ENCODE measurements around the gene RNF152. TPM values are rescaled to one million over a fixed set of nuclear protein-coding genes. Genes with fewer than 3 reads are reported as not detected.
A peak's percentile ranks its signal among the peaks of the same experiment; 100 is the strongest.

Gene RNF152
- polyA plus RNA-seq, 1 of the 3 experiments (the other 2 are of a cell fraction), result 6.6 TPM

DNA sequence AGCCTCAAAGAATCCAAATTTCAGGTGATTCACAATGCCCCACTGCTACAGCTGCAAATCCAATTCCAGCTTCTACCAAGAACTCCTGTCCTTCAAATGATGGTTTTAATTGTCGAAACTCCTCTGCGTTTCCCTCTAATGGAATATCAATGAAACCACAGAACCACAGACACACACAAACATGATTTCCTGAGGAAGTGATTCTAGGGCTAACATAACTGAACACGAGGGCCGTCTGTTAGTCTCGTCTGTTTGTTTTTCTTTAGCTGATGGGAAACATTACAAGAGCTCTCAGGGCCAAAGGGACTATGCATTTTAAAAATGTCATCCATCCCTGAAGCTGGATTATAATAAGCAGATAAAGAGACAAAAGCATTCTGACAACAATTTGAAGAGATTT lies 59.4 kb downstream of the RNF152 start (continued):
- TF ChIP-seq GABPA (IDR thresholded peaks at IDR 0.05; ENCODE audit: low read depth), result peak; percentile 35; the same call in 1 of the 2 replicates
- TF ChIP-seq, protein P1, sequence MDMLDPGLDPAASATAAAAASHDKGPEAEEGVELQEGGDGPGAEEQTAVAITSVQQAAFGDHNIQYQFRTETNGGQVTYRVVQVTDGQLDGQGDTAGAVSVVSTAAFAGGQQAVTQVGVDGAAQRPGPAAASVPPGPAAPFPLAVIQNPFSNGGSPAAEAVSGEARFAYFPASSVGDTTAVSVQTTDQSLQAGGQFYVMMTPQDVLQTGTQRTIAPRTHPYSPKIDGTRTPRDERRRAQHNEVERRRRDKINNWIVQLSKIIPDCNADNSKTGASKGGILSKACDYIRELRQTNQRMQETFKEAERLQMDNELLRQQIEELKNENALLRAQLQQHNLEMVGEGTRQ (IDR thresholded peaks at IDR 0.05; ENCODE audit: borderline replicate concordance, low read depth, low read length), result no peak
- TF ChIP-seq MEF2A (IDR thresholded peaks at IDR 0.05; ENCODE audit: borderline replicate concordance, low read depth), result no peak
- no peak for TF ChIP-seq TAF1 (IDR thresholded peaks at IDR 0.05; ENCODE audit: borderline replicate concordance, low read depth, low read length)
- TF ChIP-seq NFIC (IDR thresholded peaks at IDR 0.05; ENCODE audit: borderline replicate concordance), result peak; percentile 38; the same call in 1 of the 2 replicates
- TF ChIP-seq, protein P2, sequence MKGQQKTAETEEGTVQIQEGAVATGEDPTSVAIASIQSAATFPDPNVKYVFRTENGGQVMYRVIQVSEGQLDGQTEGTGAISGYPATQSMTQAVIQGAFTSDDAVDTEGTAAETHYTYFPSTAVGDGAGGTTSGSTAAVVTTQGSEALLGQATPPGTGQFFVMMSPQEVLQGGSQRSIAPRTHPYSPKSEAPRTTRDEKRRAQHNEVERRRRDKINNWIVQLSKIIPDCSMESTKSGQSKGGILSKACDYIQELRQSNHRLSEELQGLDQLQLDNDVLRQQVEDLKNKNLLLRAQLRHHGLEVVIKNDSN (IDR thresholded peaks at IDR 0.05; ENCODE audit: borderline replicate concordance, low read depth), result no peak
- TF ChIP-seq FOSL2 (IDR thresholded peaks at IDR 0.05; ENCODE audit: borderline replicate concordance, low read depth), result no peak
- peak; percentile 55; the same call in 1 of the 2 replicates for TF ChIP-seq TEAD4 (IDR thresholded peaks at IDR 0.05; ENCODE audit: borderline replicate concordance, insufficient read depth)

DNA sequence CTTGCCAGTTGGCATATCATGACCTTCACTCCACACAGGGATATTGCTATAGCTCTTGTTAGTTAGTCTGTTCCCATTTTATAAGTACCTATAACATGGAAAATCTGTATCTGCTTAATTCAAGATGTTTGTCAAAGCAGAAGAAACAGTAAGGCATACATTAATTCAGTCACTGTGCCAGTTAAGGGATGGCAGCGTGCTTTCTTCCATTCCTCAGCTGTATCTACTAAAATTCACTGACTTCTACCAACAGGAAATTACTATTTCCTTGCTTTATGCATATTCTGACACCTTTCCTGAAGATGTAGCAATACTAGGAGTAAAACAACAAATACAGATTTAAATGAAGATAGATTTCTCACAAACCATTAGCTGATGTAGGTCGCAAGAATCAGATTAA lies 59.9 kb downstream of the RNF152 start:
- H3K4me1 ChIP-seq (ENCODE audit: control insufficient read depth in 1 of 2, insufficient read depth in 2 of 2, low read depth in 1 of 2, low read length in 1 of 2), result peaks cover 20 to 26% of the 10 kb centered on the region in 2 experiments
- peaks cover 5% of the 10 kb centered on the region; the same call in 1 of the 2 replicates for H3K9me3 ChIP-seq
- H3K36me3 ChIP-seq (replicated peaks in 1 of 2; ENCODE audit: control insufficient read depth in 1 of 2, insufficient read depth in 2 of 2, low read length in 1 of 2), result peaks cover 4 to 20% of the 10 kb centered on the region in 2 experiments
- TF ChIP-seq TCF12 (IDR thresholded peaks at IDR 0.05) (no peak), MEF2A (IDR thresholded peaks at IDR 0.05; ENCODE audit: borderline replicate concordance, low read depth) (no peak), ELF1 (IDR thresholded peaks at IDR 0.05) (no peak), FOSL2 (IDR thresholded peaks at IDR 0.05; ENCODE audit: borderline replicate concordance, low read depth) (no peak), EZH2phosphoT487 (IDR thresholded peaks at IDR 0.05; ENCODE audit: borderline replicate concordance, low read depth) (no peak), MXI1 (IDR thresholded peaks at IDR 0.05; ENCODE audit: low read depth, low read length) (no peak)
- H3K4me2 ChIP-seq, result peak overlapping the region; percentile 45
- H3K27ac ChIP-seq (ENCODE audit: low read depth in 2 of 2, low read length in 1 of 2), result peak overlapping the region; percentile 94
- H3F3A ChIP-seq (replicated peaks; ENCODE audit: insufficient read depth), result peaks cover 32% of the 10 kb centered on the region
- DNase-seq, result no peak
- no peaks in the 10 kb centered on the region for H3K9me2 ChIP-seq
- peak overlapping the region; percentile 14; the same call in 1 of the 2 replicates for H3K9ac ChIP-seq
- H3K79me2 ChIP-seq (ENCODE audit: insufficient read depth), result peaks cover 91% of the 10 kb centered on the region
- no peaks in the 10 kb centered on the region for H3K27me3 ChIP-seq (ENCODE audit: insufficient read depth)
- no peak overlapping the region for H2AFZ ChIP-seq (ENCODE audit: low read depth)
- 71% methylated on average over 2 of the region's 2 CpGs for WGBS (ENCODE audit: low lambda C conversion rate)
- H4K20me1 ChIP-seq (ENCODE audit: insufficient read depth), result peaks cover 7% of the 10 kb centered on the region; the same call in 1 of the 2 replicates
- H3K4me3 ChIP-seq (ENCODE audit: low read depth in 2 of 2, low read length in 1 of 2), result peak overlapping the region in 1 of 2 experiments; percentile 8; a peak in 1 of 4 replicates
- ChIA-PET CTCF (interaction anchor here (1.0 to 1.7 kb wide), 4 partner anchors 22 to 197 kb away, joined by 3 to 5 read pairs (median 4); no protein-coding TSS in a partner anchor), POLR2A (interaction anchor here (1.0 kb wide), 1 partner anchor 196 kb away, joined by 3 read pairs; no protein-coding TSS in a partner anchor)

DNA sequence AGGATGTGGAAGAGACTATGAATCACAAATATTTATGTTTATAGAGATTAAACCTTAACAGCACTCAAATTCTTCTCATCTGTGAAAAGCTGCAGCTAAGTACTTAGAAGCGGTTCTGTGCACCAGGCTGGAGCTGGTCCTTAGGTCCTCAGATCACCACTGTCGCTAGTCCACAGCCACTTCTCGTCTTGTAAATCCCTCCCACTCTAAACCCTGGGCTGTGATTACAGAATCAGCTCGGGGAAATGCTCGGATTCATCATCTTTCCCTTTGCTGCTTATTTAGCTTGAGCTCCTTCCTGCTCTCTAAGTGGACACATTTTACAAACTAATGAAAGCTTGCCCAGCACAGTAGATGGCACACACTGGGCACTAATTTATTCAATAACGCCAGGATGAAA lies 61.7 kb downstream of the RNF152 start:
- H3K4me3 ChIP-seq (ENCODE audit: low read depth in 2 of 2, low read length in 1 of 2), result no peak overlapping the region
- H3K27me3 ChIP-seq (ENCODE audit: insufficient read depth), result no peaks in the 10 kb centered on the region
- WGBS (ENCODE audit: low lambda C conversion rate), result 66% methylated on average over 6 of the region's 6 CpGs
- no peak overlapping the region for H3K9ac ChIP-seq
- no peak overlapping the region for H2AFZ ChIP-seq (ENCODE audit: low read depth)
- peaks cover 8% of the 10 kb centered on the region for H4K20me1 ChIP-seq (ENCODE audit: insufficient read depth)
- H3K4me2 ChIP-seq, result peak overlapping the region; percentile 67
- POLR2A ChIA-PET, result interaction anchor here (0.7 to 0.8 kb wide), 2 partner anchors 24 to 63 kb away, joined by 3 read pairs; no protein-coding TSS in a partner anchor
- peak overlapping the region; percentile 24 to 60 for H3K27ac ChIP-seq (ENCODE audit: low read depth in 2 of 2, low read length in 1 of 2)
- CTCF ChIA-PET, result interaction anchor here (1.1 to 1.3 kb wide), 4 partner anchors 24 to 249 kb away, joined by 3 to 4 read pairs (median 4); no protein-coding TSS in a partner anchor
- peaks cover 20 to 26% of the 10 kb centered on the region in 2 experiments for H3K4me1 ChIP-seq (ENCODE audit: control insufficient read depth in 1 of 2, insufficient read depth in 2 of 2, low read depth in 1 of 2, low read length in 1 of 2)
- peaks cover 0 to 12% of the 10 kb centered on the region in 2 experiments for H3K36me3 ChIP-seq (replicated peaks in 1 of 2; ENCODE audit: control insufficient read depth in 1 of 2, insufficient read depth in 2 of 2, low read length in 1 of 2)
- H3F3A ChIP-seq (replicated peaks; ENCODE audit: insufficient read depth), result peaks cover 28% of the 10 kb centered on the region
- peaks cover 90% of the 10 kb centered on the region for H3K79me2 ChIP-seq (ENCODE audit: insufficient read depth)
- peak; percentile 24 for DNase-seq
- peaks cover 5% of the 10 kb centered on the region; the same call in 1 of the 2 replicates for H3K9me3 ChIP-seq
- no peaks in the 10 kb centered on the region for H3K9me2 ChIP-seq
- TF ChIP-seq SMC3 (IDR thresholded peaks at IDR 0.05; ENCODE audit: low read depth, low read length) (no peak), FOXM1 (IDR thresholded peaks at IDR 0.05; ENCODE audit: low read depth) (no peak), CHD2 (IDR thresholded peaks at IDR 0.05; ENCODE audit: low read length, partially characterized antibody) (no peak), TAF1 (IDR thresholded peaks at IDR 0.05; ENCODE audit: borderline replicate concordance, low read depth, low read length) (no peak), RFX5 (IDR thresholded peaks at IDR 0.05; ENCODE audit: low read length) (no peak)
- TF ChIP-seq, protein P3, sequence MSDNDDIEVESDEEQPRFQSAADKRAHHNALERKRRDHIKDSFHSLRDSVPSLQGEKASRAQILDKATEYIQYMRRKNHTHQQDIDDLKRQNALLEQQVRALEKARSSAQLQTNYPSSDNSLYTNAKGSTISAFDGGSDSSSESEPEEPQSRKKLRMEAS (IDR thresholded peaks at IDR 0.05; ENCODE audit: low read depth), result no peak
- TF ChIP-seq, protein P1 (IDR thresholded peaks at IDR 0.05; ENCODE audit: borderline replicate concordance, low read depth, low read length), result no peak
- TF ChIP-seq, protein P4, sequence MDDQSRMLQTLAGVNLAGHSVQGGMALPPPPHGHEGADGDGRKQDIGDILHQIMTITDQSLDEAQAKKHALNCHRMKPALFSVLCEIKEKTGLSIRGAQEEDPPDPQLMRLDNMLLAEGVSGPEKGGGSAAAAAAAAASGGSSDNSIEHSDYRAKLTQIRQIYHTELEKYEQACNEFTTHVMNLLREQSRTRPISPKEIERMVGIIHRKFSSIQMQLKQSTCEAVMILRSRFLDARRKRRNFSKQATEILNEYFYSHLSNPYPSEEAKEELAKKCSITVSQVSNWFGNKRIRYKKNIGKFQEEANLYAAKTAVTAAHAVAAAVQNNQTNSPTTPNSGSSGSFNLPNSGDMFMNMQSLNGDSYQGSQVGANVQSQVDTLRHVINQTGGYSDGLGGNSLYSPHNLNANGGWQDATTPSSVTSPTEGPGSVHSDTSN (IDR thresholded peaks at IDR 0.05), result no peak
- TF ChIP-seq, protein P5, sequence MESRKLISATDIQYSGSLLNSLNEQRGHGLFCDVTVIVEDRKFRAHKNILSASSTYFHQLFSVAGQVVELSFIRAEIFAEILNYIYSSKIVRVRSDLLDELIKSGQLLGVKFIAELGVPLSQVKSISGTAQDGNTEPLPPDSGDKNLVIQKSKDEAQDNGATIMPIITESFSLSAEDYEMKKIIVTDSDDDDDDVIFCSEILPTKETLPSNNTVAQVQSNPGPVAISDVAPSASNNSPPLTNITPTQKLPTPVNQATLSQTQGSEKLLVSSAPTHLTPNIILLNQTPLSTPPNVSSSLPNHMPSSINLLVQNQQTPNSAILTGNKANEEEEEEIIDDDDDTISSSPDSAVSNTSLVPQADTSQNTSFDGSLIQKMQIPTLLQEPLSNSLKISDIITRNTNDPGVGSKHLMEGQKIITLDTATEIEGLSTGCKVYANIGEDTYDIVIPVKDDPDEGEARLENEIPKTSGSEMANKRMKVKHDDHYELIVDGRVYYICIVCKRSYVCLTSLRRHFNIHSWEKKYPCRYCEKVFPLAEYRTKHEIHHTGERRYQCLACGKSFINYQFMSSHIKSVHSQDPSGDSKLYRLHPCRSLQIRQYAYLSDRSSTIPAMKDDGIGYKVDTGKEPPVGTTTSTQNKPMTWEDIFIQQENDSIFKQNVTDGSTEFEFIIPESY (IDR thresholded peaks at IDR 0.05; ENCODE audit: borderline replicate concordance, low read depth), result no peak
